Caco-2 (cell line): ENCODE measurements around the gene SLX9. TPM values are rescaled to one million over a fixed set of nuclear protein-coding genes. Genes with fewer than 3 reads are reported as not detected.

Source experiments
- BruUV-seq: library from RNA; stranded (reverse); fragments of 400-500 nt; replicated peaks from 2 replicates; lab custom pipeline; 2021; lab: Mats Ljungman, UMichigan
- CTCF ChIA-PET: fragments of 300-600 bp; sonication (Branson Sonifier 250); formaldehyde crosslinking; loops from one replicate; lab custom pipeline; 2022; ENCODE audit warnings: antibody characterized with exemption; lab: Charles Lee
- POLR2A ChIA-PET: fragments of 300-600 bp; sonication (Branson Sonifier 250); formaldehyde crosslinking; loops from one replicate; lab custom pipeline; 2022; ENCODE audit warnings: antibody characterized with exemption; lab: Charles Lee
- DNase-seq, 2 experiments: peaks; one replicate each; pipeline versions ENCODE4 v3.0.0 to v3.0.0-alpha.2; 2020 to 2022
- H3K27me3 ChIP-seq: replicated peaks from 2 replicates; pipeline ENCODE4 v1.6.0; 2011; ENCODE audit warnings: low read length; ENCODE audit not compliant: control insufficient read depth, insufficient read depth
- H3K36me3 ChIP-seq: 2 replicates; pipeline ENCODE4 v1.5.1; 2011; ENCODE audit warnings: low read length; ENCODE audit not compliant: control insufficient read depth, insufficient read depth
- H3K4me1 ChIP-seq: fragments of 250-450 bp; sonication (Bioruptor Pico); 2 replicates; pipeline ENCODE4 v1.5.1; 2020; ENCODE audit warnings: mild to moderate bottlenecking
- H3K4me3 ChIP-seq: 2 replicates; pipeline ENCODE4 v1.5.1; 2011; ENCODE audit warnings: low read depth, mild to moderate bottlenecking, control low read depth, low read length
- H3K9me3 ChIP-seq: fragments of 250-450 bp; sonication (Bioruptor Pico); 2 replicates; pipeline ENCODE4 v1.5.1; 2020; ENCODE audit warnings: mild to moderate bottlenecking, moderate library complexity
- H3K27ac Mint-ChIP-seq: one replicate; pipeline ENCODE4 v1.8.0; 2022; ENCODE audit warnings: mixed read lengths; ENCODE audit not compliant: unreplicated experiment
- H3K27me3 Mint-ChIP-seq: one replicate; pipeline ENCODE4 v1.8.0; 2022; ENCODE audit warnings: mixed read lengths; ENCODE audit not compliant: insufficient read depth, unreplicated experiment
- H3K36me3 Mint-ChIP-seq: one replicate; pipeline ENCODE4 v1.8.0; 2022; ENCODE audit warnings: mild to moderate bottlenecking, mixed read lengths; ENCODE audit not compliant: insufficient read depth, unreplicated experiment
- H3K4me1 Mint-ChIP-seq: one replicate; pipeline ENCODE4 v1.8.0; 2022; ENCODE audit warnings: low read depth, mixed read lengths; ENCODE audit not compliant: unreplicated experiment
- H3K4me3 Mint-ChIP-seq: one replicate; pipeline ENCODE4 v1.8.0; 2022; ENCODE audit warnings: mild to moderate bottlenecking, moderate library complexity, mixed read lengths; ENCODE audit not compliant: unreplicated experiment
- H3K9me3 Mint-ChIP-seq: one replicate; pipeline ENCODE4 v1.8.0; 2022; ENCODE audit warnings: mixed read lengths; ENCODE audit not compliant: unreplicated experiment
- intact Hi-C: fragments of 100-400 bp; cut with micrococcal nuclease; formaldehyde crosslinking; loops from one replicate; pipeline ENCODE4 v1.10.0; 2022; ENCODE audit not compliant: unreplicated experiment
- total RNA-seq: library from RNA; stranded (reverse); gene quantifications from 2 replicates; pipeline ENCODE4 v1.2.3, GENCODE V29; 2022
- TF ChIP-seq, protein P1 (sequence below), 2 experiments: fragments of 200-600 bp in 1 of 2; IDR thresholded peaks; 1 replicate in 1 of 2; 2 replicates in 1 of 2; pipeline versions ENCODE4 v1.5.1 to v1.8.0; 2011 to 2022; ENCODE audit warnings: antibody characterized with exemption in 1 of 2, control low read depth in 1 of 2, inconsistent platforms in 1 of 2, low read depth in 1 of 2, low read length in 1 of 2, mild to moderate bottlenecking in 1 of 2, moderate library complexity in 1 of 2; ENCODE audit not compliant: insufficient read depth in 1 of 2, severe bottlenecking in 1 of 2, unreplicated experiment in 1 of 2

Gene SLX9
- total RNA-seq, 1 experiment from 2014 or later: 62.1 TPM

DNA sequence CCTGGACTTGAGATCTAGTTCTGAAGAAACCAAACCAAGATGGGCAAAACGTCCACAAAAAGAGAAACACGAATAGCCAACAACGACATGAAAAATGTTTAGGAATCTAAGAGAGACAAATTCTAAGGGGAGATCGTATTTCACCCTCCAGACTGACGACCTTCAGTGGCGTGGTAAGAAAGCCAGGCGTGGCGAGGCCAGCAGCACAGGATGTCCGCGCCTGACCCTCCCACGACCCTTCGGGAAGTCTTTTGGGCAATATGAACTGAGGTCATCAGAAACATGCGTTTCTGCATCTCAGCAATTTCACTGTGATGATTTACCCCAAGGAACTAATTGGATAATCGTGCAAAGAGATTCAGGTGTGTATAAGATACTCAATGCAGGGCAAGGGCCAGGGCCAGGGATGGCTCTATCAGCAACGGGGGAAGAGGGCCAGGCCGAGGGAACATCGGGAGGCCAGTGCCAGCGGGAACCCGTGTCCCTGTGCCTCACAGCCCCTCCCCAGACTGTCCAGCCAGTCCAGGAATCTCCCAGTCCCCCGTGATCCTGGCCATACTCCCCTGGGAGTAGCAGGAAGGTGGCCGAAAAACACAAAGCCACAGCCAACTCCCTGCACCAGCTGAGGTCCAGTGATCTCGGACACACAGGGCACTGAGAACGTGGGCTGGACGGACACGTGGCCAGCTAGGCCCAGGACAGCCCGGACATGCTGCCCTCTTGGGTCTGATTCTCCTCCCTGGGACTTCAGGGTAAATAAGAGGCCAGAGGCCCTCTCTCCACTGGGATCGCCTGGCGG, 81.0 kb downstream of the SLX9 start:
- H3K27me3 ChIP-seq: no peaks in the 10 kb centered on the region
- peak overlapping the region; percentile 69 for H3K27ac Mint-ChIP-seq
- H3K36me3 Mint-ChIP-seq: no peaks in the 10 kb centered on the region
- no peaks in the 10 kb centered on the region for H3K27me3 Mint-ChIP-seq
- DNase-seq: no peak
- ChIA-PET CTCF (no interaction called here), POLR2A (no interaction called here)
- no peak overlapping the region for H3K4me3 ChIP-seq
- intact Hi-C loops: loop anchor here (1.0 kb wide), 1 partner anchor 9 kb away; no protein-coding TSS in a partner anchor
- H3K36me3 ChIP-seq: no peaks in the 10 kb centered on the region
- H3K9me3 Mint-ChIP-seq: peaks cover 20% of the 10 kb centered on the region
- H3K9me3 ChIP-seq: no peaks in the 10 kb centered on the region
- peaks cover 18% of the 10 kb centered on the region for H3K4me1 Mint-ChIP-seq
- H3K4me3 Mint-ChIP-seq: no peak overlapping the region
- H3K4me1 ChIP-seq: peaks cover 14% of the 10 kb centered on the region
- TF ChIP-seq, protein P1, sequence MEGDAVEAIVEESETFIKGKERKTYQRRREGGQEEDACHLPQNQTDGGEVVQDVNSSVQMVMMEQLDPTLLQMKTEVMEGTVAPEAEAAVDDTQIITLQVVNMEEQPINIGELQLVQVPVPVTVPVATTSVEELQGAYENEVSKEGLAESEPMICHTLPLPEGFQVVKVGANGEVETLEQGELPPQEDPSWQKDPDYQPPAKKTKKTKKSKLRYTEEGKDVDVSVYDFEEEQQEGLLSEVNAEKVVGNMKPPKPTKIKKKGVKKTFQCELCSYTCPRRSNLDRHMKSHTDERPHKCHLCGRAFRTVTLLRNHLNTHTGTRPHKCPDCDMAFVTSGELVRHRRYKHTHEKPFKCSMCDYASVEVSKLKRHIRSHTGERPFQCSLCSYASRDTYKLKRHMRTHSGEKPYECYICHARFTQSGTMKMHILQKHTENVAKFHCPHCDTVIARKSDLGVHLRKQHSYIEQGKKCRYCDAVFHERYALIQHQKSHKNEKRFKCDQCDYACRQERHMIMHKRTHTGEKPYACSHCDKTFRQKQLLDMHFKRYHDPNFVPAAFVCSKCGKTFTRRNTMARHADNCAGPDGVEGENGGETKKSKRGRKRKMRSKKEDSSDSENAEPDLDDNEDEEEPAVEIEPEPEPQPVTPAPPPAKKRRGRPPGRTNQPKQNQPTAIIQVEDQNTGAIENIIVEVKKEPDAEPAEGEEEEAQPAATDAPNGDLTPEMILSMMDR (IDR thresholded peaks at IDR 0.05; ENCODE audit: insufficient read depth in 1 of 2, low read depth in 1 of 2, low read length in 1 of 2, severe bottlenecking in 1 of 2, unreplicated experiment in 1 of 2): no peak
- no TSS peak for BruUV-seq

DNA sequence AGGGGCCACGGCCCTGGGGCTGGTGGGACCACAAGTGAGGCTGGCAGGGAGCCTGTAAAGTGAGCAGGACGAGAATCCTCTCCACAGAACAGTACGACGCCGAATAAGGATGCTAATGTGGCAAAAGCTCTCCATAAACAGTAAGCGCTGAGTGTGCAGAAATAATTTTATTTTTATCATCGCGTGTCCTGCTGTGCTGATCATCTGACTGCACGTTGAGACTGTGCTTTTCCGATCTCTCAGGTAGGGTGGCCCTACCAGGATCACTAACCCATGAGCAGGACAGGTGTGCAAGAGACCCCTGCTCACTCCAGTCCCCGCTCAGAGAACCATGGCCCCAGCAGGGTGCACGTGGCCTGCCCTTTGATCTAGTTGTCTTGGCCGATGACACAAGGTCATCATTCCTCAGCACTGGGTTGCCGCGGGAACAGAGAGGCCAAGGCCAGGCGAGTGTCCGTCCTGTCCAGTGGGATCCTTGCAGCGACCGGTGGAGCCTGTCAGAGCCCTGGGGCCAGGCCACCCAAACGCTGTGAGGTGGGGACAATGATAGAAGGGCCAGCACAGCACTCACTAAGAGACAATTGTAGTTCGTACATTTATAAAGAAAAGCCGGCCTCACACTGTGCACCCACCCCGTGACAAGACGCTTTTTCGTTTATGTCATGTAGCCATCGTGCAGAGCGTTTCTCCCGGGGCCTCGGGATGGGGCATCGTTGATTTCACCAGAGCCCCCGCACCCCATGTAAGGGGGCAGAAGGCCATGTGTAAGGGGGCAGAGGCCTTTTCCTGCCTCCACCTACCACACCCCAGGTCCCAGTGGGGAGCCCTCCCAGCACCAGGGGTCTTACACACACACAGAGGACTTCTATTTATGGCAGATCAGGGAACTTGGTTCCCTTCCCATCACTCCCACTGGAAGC, 81.9 kb downstream of the SLX9 start:
- ChIA-PET POLR2A (no interaction called here), CTCF (interaction anchor here (0.9 kb wide), 1 partner anchor 9 kb away, joined by 5 read pairs; no protein-coding TSS in a partner anchor)
- Histone ChIP-seq H3K9me3 (no peaks in the 10 kb centered on the region), H3K36me3 (no peaks in the 10 kb centered on the region), H3K4me3 (no peak overlapping the region), H3K27me3 (no peaks in the 10 kb centered on the region), H3K4me1 (peaks cover 14% of the 10 kb centered on the region)
- peaks cover 21% of the 10 kb centered on the region for H3K4me1 Mint-ChIP-seq
- no peaks in the 10 kb centered on the region for H3K36me3 Mint-ChIP-seq
- BruUV-seq: no TSS peak
- intact Hi-C loops: loop anchor here (1.0 kb wide), 1 partner anchor 9 kb away; no protein-coding TSS in a partner anchor
- peaks cover 20% of the 10 kb centered on the region for H3K9me3 Mint-ChIP-seq
- no peaks in the 10 kb centered on the region for H3K27me3 Mint-ChIP-seq
- peak overlapping the region; percentile 69 for H3K27ac Mint-ChIP-seq
- TF ChIP-seq, protein P1 (IDR thresholded peaks at IDR 0.05; ENCODE audit: insufficient read depth in 1 of 2, low read depth in 1 of 2, low read length in 1 of 2, severe bottlenecking in 1 of 2, unreplicated experiment in 1 of 2): no peak
- DNase-seq: peak; percentile 55 to 61
- H3K4me3 Mint-ChIP-seq: no peak overlapping the region

DNA sequence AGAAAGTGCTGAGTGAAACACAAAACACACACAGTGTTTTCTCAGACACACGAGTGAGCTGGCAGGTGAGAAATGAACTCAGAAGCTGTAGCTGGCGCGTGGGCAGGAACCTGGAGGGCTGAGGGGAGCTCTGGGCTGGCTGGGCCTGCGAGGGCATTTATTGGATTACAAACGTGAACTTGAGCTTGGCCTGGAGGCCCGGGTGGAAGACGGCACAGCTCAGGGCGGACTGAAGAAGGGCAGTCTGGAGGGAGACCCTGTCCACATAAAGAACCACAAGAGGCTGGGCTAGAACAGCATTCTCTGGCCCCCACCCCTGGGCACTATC, 82.5 kb downstream of the SLX9 start:
- Mint-ChIP-seq H3K27me3 (no peaks in the 10 kb centered on the region), H3K4me1 (peaks cover 27% of the 10 kb centered on the region), H3K27ac (peak overlapping the region; percentile 69), H3K9me3 (peaks cover 20% of the 10 kb centered on the region), H3K36me3 (no peaks in the 10 kb centered on the region), H3K4me3 (no peak overlapping the region)
- Histone ChIP-seq H3K27me3 (no peaks in the 10 kb centered on the region), H3K4me3 (no peak overlapping the region), H3K4me1 (peaks cover 14% of the 10 kb centered on the region), H3K9me3 (no peaks in the 10 kb centered on the region), H3K36me3 (no peaks in the 10 kb centered on the region)
- TF ChIP-seq, protein P1 (IDR thresholded peaks at IDR 0.05; ENCODE audit: insufficient read depth in 1 of 2, low read depth in 1 of 2, low read length in 1 of 2, severe bottlenecking in 1 of 2, unreplicated experiment in 1 of 2): no peak
- intact Hi-C loops: no loop called here
- BruUV-seq: no TSS peak
- ChIA-PET CTCF (interaction anchor here (0.9 kb wide), 1 partner anchor 10 kb away, joined by 5 read pairs; no protein-coding TSS in a partner anchor), POLR2A (no interaction called here)
- no peak for DNase-seq
